IMR-90 (cell line): ENCODE measurements around the gene SLC22A5. TPM values are rescaled to one million over a fixed set of nuclear protein-coding genes. Genes with fewer than 3 reads are reported as not detected.
A peak's percentile ranks its signal among the peaks of the same experiment; 100 is the strongest.

Source experiments
- ATAC-seq: fragments of 200-7000 bp; cut with Tn5 transposase; 2 replicates; pipeline ENCODE4 v1.9.1; 2020; ENCODE audit warnings: low read depth, mild to moderate bottlenecking, moderate library complexity
- BruUV-seq: library from RNA; stranded (reverse); fragments of 400-500 nt; replicated peaks from 2 replicates; lab custom pipeline; 2021; lab: Mats Ljungman, UMichigan
- CTCF ChIA-PET: fragments of 300-600 bp; formaldehyde crosslinking; extraction: SDS; loops from one replicate; lab custom pipeline; 2021; ENCODE audit warnings: antibody characterized with exemption; lab: Yijun Ruan, JAX
- POLR2A ChIA-PET: fragments of 300-600 bp; sonication (Branson Sonifier 250); formaldehyde crosslinking; loops from one replicate; lab custom pipeline; 2022; ENCODE audit warnings: antibody characterized with exemption; ENCODE audit not compliant: unreplicated experiment; lab: Charles Lee
- DNase-seq: peaks from one replicate; pipeline ENCODE4 v3.0.0; 2013
- H2AFZ ChIP-seq: replicated peaks from 2 replicates; pipeline ENCODE3; 2013; ENCODE audit warnings: low read length, mild to moderate bottlenecking; ENCODE audit not compliant: poor library complexity
- H2AK5ac ChIP-seq: 2 replicates; pipeline ENCODE4 v1.6.1; 2013; ENCODE audit warnings: low read depth, low read length, inconsistent platforms
- H2AK9ac ChIP-seq: replicated peaks from 2 replicates; pipeline ENCODE3; 2013; ENCODE audit warnings: mild to moderate bottlenecking, low read depth, low read length, moderate library complexity; ENCODE audit not compliant: poor library complexity
- H2BK120ac ChIP-seq: 2 replicates; pipeline ENCODE4 v1.6.1; 2013; ENCODE audit warnings: low read depth, low read length, inconsistent platforms
- H2BK15ac ChIP-seq: 3 replicates; pipeline ENCODE4 v1.6.1; 2013; ENCODE audit warnings: low read depth, low read length, inconsistent platforms
- H2BK20ac ChIP-seq: 2 replicates; pipeline ENCODE4 v1.6.1; 2013; ENCODE audit warnings: low read depth, mild to moderate bottlenecking, inconsistent platforms, low read length, moderate library complexity
- H2BK5ac ChIP-seq: 2 replicates; pipeline ENCODE4 v1.6.1; 2013; ENCODE audit warnings: mild to moderate bottlenecking, low read depth, low read length, inconsistent platforms; ENCODE audit not compliant: poor library complexity, severe bottlenecking
- H3K14ac ChIP-seq: replicated peaks from 2 replicates; pipeline ENCODE4 v1.6.1; 2013; ENCODE audit warnings: low read depth, low read length, inconsistent platforms
- H3K18ac ChIP-seq: 2 replicates; pipeline ENCODE4 v1.6.1; 2013; ENCODE audit warnings: low read depth, low read length, control low read depth
- H3K23ac ChIP-seq: 2 replicates; pipeline ENCODE4 v1.6.1; 2013; ENCODE audit warnings: low read depth, low read length, inconsistent platforms
- H3K27ac ChIP-seq: 2 replicates; pipeline ENCODE4 v1.5.1; 2013; ENCODE audit warnings: mild to moderate bottlenecking, control low read depth, low read length; ENCODE audit not compliant: insufficient read depth
- H3K27me3 ChIP-seq: 2 replicates; pipeline ENCODE4 v1.6.1; 2013; ENCODE audit warnings: low read length; ENCODE audit not compliant: control insufficient read depth, insufficient read depth
- H3K36me3 ChIP-seq: 2 replicates; pipeline ENCODE4 v1.6.1; 2013; ENCODE audit warnings: low read length, mixed read lengths; ENCODE audit not compliant: control insufficient read depth, insufficient read depth
- H3K4ac ChIP-seq: 2 replicates; pipeline ENCODE4 v1.6.1; 2013; ENCODE audit warnings: low read depth, low read length, inconsistent platforms
- H3K4me1 ChIP-seq: 2 replicates; pipeline ENCODE4 v1.6.1; 2013; ENCODE audit warnings: low read length, mixed read lengths; ENCODE audit not compliant: control insufficient read depth, insufficient read depth
- H3K4me2 ChIP-seq: 2 replicates; pipeline ENCODE4 v1.6.1; 2013; ENCODE audit warnings: low read depth, mild to moderate bottlenecking, control low read depth, low read length, moderate library complexity
- H3K4me3 ChIP-seq: 2 replicates; pipeline ENCODE4 v1.5.1; 2013; ENCODE audit warnings: low read depth, mild to moderate bottlenecking, control low read depth, low read length, moderate library complexity; ENCODE audit not compliant: insufficient read depth
- H3K56ac ChIP-seq: 2 replicates; pipeline ENCODE4 v1.6.1; 2013; ENCODE audit warnings: low read length, inconsistent platforms; ENCODE audit not compliant: insufficient read depth; ENCODE audit errors: extremely low read depth
- H3K79me1 ChIP-seq, 2 experiments: 2 replicates each; pipeline ENCODE4 v1.6.1; 2013; ENCODE audit warnings: low read length in 2 of 2, inconsistent platforms in 1 of 2, low read depth in 1 of 2
- H3K9ac ChIP-seq: 2 replicates; pipeline ENCODE4 v1.6.1; 2013; ENCODE audit warnings: low read depth, low read length, control low read depth
- H3K9me1 ChIP-seq: 2 replicates; pipeline ENCODE4 v1.6.1; 2013; ENCODE audit warnings: low read length, inconsistent platforms; ENCODE audit not compliant: insufficient read depth
- H3K9me3 ChIP-seq: 2 replicates; pipeline ENCODE4 v1.6.1; 2013; ENCODE audit warnings: low read length; ENCODE audit not compliant: control insufficient read depth, insufficient read depth
- H4K20me1 ChIP-seq: 2 replicates; pipeline ENCODE4 v1.6.1; 2013; ENCODE audit warnings: low read length, inconsistent platforms; ENCODE audit not compliant: insufficient read depth
- H4K5ac ChIP-seq: 2 replicates; pipeline ENCODE4 v1.6.1; 2013; ENCODE audit warnings: mild to moderate bottlenecking, low read depth, low read length, control low read depth
- H4K8ac ChIP-seq, 2 experiments: 2 replicates each; pipeline ENCODE4 v1.6.1; 2013; ENCODE audit warnings: low read depth in 2 of 2, low read length in 2 of 2, control low read depth in 1 of 2, inconsistent platforms in 1 of 2
- H4K91ac ChIP-seq: 2 replicates; pipeline ENCODE4 v1.6.1; 2013; ENCODE audit warnings: low read depth, low read length, inconsistent platforms; ENCODE audit not compliant: insufficient read depth
- BHLHE40 ChIP-seq: fragments of 150-350 bp; IDR thresholded peaks from 2 replicates; pipeline ENCODE4 v1.6.1; 2016; ENCODE audit warnings: mild to moderate bottlenecking, low read depth, low read length
- CEBPB ChIP-seq: IDR thresholded peaks from 2 replicates; pipeline ENCODE4 v1.6.1; 2012; ENCODE audit warnings: low read depth, low read length, improper control_type of control experiment
- CHD1 ChIP-seq: IDR thresholded peaks from 2 replicates; pipeline ENCODE4 v1.6.1; 2012; ENCODE audit warnings: low read depth, low read length, improper control_type of control experiment
- FOS ChIP-seq: fragments of 150-350 bp; IDR thresholded peaks from 2 replicates; pipeline ENCODE4 v1.6.1; 2016; ENCODE audit warnings: low read depth, low read length
- MAFK ChIP-seq: IDR thresholded peaks from 2 replicates; pipeline ENCODE4 v1.6.1; 2012; ENCODE audit warnings: low read depth, low read length, improper control_type of control experiment
- MAZ ChIP-seq: IDR thresholded peaks from 2 replicates; pipeline ENCODE4 v1.6.1; 2012; ENCODE audit warnings: low read depth, mild to moderate bottlenecking, low read length, improper control_type of control experiment, moderate library complexity, borderline replicate concordance
- MXI1 ChIP-seq: IDR thresholded peaks from 2 replicates; pipeline ENCODE4 v1.6.1; 2012; ENCODE audit warnings: low read depth, mild to moderate bottlenecking, low read length, moderate library complexity, borderline replicate concordance
- POLR2A ChIP-seq: IDR thresholded peaks from 2 replicates; pipeline ENCODE4 v1.6.1; 2012; ENCODE audit warnings: mild to moderate bottlenecking, low read depth, low read length
- RAD21 ChIP-seq: IDR thresholded peaks from 2 replicates; pipeline ENCODE4 v1.6.1; 2012; ENCODE audit warnings: low read length, improper control_type of control experiment
- RCOR1 ChIP-seq: IDR thresholded peaks from 2 replicates; pipeline ENCODE4 v1.6.1; 2012; ENCODE audit warnings: mild to moderate bottlenecking, low read length, improper control_type of control experiment; ENCODE audit not compliant: insufficient replicate concordance
- RFX5 ChIP-seq: IDR thresholded peaks from 2 replicates; pipeline ENCODE4 v1.8.0; 2012; ENCODE audit warnings: low read depth, mild to moderate bottlenecking, low read length, moderate library complexity
- SMC3 ChIP-seq: fragments of 150-350 bp; IDR thresholded peaks from 2 replicates; pipeline ENCODE4 v1.6.1; 2016; ENCODE audit warnings: low read depth, mild to moderate bottlenecking, antibody characterized with exemption, low read length, moderate library complexity
- WGBS, 2 experiments: methylation state at CpG; one replicate each; pipeline versions ENCODE4 v1.1.5 to v1.1.7; 2013; ENCODE audit warnings: missing lambda C conversion rate in 2 of 2; ENCODE audit not compliant: insufficient read length in 1 of 2; ENCODE audit errors: extremely low coverage in 2 of 2; 5-methylcytosine and 5-hydroxymethylcytosine counted together
- dilution Hi-C: fragments of 300-500 bp; cut with HindIII; formaldehyde crosslinking; loops from one replicate; pipeline ENCODE4 v1.14.3; 2018; ENCODE audit warnings: low sequenced_read_pairs; ENCODE audit not compliant: unreplicated experiment
- in situ Hi-C: fragments of 300-500 bp; cut with MboI; formaldehyde crosslinking; loops from 3 replicates; pipeline ENCODE4 v1.14.3; 2019; ENCODE audit warnings: low sequenced_read_pairs, inconsistent platforms, mixed read lengths
- intact Hi-C: fragments of 100-400 bp; cut with micrococcal nuclease; formaldehyde crosslinking; loops from 2 replicates; pipeline ENCODE4 v1.10.0; 2022
- polyA plus RNA-seq, 3 experiments: library from polyadenylated mRNA; depleted of rRNA; stranded (reverse); fragments of >200 nt; gene quantifications; 2 replicates each; pipeline ENCODE4 v1.2.3, GENCODE V29; 2012; ENCODE audit warnings: low replicate concordance in 1 of 3
- total RNA-seq: library from RNA; depleted of rRNA; stranded (reverse); fragments of >200 nt; gene quantifications from 2 replicates; pipeline ENCODE4 v1.2.3, GENCODE V29; 2012
- TF ChIP-seq, protein P1 (sequence below): conservative IDR thresholded peaks from 2 replicates; pipeline ENCODE4 v1.5.1; 2012; ENCODE audit warnings: mild to moderate bottlenecking, low read depth, low read length, improper control_type of control experiment
- TF ChIP-seq, protein P2 (sequence below): fragments of 150-350 bp; IDR thresholded peaks from 2 replicates; pipeline ENCODE4 v1.6.1; 2016; ENCODE audit warnings: low read depth, mild to moderate bottlenecking, low read length, moderate library complexity, borderline replicate concordance
- TF ChIP-seq, protein P3 (sequence below): fragments of 150-350 bp; IDR thresholded peaks from 2 replicates; pipeline ENCODE4 v1.6.1; 2017; ENCODE audit warnings: mild to moderate bottlenecking, antibody characterized with exemption, low read length, low read depth

Gene SLC22A5
- total and polyA plus RNA-seq, 2 of the 4 experiments (the other 2 are of a cell fraction): 6.1 to 7.1 TPM

DNA sequence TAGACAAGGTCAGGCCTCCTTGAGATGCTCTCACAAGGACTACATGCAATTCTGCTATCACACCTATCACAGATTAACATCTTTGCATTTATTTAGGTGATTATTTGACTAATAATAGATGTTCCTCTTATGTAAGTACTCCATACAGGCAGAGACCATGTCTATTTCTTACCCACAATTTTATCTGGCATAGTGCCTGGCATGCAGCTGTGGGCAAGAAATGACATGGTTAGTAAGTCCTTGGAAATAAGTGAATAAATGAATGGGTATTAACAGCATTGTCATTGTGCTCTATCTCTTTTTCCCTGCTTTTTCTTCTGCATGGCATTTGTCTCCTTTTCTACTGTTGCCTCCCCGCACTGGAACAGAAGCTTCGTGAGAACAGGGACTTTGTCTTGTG, 49.4 kb downstream of the SLC22A5 start:
- no TSS peak for BruUV-seq
- ATAC-seq (no peak), DNase-seq (no peak)
- intact Hi-C loops (loop anchor here (1.0 to 2.0 kb wide), 3 partner anchors 32 to 82 kb away; partner anchors contain the start of gene IRF1), dilution Hi-C loops (no loop called here), in situ Hi-C loops (no loop called here)
- no peaks in the 10 kb centered on the region for H3K27me3 ChIP-seq
- H2BK20ac ChIP-seq: peak overlapping the region; percentile 52; the same call in 1 of the 2 replicates
- no peak overlapping the region; the same call in 1 of the 2 replicates for H4K91ac ChIP-seq
- peak overlapping the region; percentile 62; the same call in 1 of the 2 replicates for H2AK5ac ChIP-seq
- H3K4me1 ChIP-seq: peaks cover 24% of the 10 kb centered on the region
- H2AFZ ChIP-seq: no peak overlapping the region
- H4K20me1 ChIP-seq: no peaks in the 10 kb centered on the region
- no peaks in the 10 kb centered on the region for H3K9me3 ChIP-seq
- H2BK15ac ChIP-seq: no peak overlapping the region
- H3K4me3 ChIP-seq: no peak overlapping the region
- no peak overlapping the region for H3K18ac ChIP-seq
- ChIA-PET POLR2A (no interaction called here), CTCF (no interaction called here)
- H4K8ac ChIP-seq: no peak overlapping the region
- TF ChIP-seq RFX5: no peak
- TF ChIP-seq FOS: no peak
- TF ChIP-seq, protein P1, sequence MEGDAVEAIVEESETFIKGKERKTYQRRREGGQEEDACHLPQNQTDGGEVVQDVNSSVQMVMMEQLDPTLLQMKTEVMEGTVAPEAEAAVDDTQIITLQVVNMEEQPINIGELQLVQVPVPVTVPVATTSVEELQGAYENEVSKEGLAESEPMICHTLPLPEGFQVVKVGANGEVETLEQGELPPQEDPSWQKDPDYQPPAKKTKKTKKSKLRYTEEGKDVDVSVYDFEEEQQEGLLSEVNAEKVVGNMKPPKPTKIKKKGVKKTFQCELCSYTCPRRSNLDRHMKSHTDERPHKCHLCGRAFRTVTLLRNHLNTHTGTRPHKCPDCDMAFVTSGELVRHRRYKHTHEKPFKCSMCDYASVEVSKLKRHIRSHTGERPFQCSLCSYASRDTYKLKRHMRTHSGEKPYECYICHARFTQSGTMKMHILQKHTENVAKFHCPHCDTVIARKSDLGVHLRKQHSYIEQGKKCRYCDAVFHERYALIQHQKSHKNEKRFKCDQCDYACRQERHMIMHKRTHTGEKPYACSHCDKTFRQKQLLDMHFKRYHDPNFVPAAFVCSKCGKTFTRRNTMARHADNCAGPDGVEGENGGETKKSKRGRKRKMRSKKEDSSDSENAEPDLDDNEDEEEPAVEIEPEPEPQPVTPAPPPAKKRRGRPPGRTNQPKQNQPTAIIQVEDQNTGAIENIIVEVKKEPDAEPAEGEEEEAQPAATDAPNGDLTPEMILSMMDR: no peak
- TF ChIP-seq CEBPB: no peak
- no peak for TF ChIP-seq MAZ
- no peak for TF ChIP-seq RAD21
- TF ChIP-seq MXI1: no peak
- no peak for TF ChIP-seq BHLHE40
- no peak for TF ChIP-seq RCOR1
- TF ChIP-seq, protein P2, sequence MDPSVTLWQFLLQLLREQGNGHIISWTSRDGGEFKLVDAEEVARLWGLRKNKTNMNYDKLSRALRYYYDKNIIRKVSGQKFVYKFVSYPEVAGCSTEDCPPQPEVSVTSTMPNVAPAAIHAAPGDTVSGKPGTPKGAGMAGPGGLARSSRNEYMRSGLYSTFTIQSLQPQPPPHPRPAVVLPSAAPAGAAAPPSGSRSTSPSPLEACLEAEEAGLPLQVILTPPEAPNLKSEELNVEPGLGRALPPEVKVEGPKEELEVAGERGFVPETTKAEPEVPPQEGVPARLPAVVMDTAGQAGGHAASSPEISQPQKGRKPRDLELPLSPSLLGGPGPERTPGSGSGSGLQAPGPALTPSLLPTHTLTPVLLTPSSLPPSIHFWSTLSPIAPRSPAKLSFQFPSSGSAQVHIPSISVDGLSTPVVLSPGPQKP: no peak
- TF ChIP-seq CHD1: no peak
- no peak for TF ChIP-seq POLR2A
- TF ChIP-seq SMC3: no peak
- TF ChIP-seq MAFK: no peak
- TF ChIP-seq, protein P3, sequence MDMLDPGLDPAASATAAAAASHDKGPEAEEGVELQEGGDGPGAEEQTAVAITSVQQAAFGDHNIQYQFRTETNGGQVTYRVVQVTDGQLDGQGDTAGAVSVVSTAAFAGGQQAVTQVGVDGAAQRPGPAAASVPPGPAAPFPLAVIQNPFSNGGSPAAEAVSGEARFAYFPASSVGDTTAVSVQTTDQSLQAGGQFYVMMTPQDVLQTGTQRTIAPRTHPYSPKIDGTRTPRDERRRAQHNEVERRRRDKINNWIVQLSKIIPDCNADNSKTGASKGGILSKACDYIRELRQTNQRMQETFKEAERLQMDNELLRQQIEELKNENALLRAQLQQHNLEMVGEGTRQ: no peak
- H3K14ac ChIP-seq: no peak overlapping the region; the same call in 1 of the 2 replicates
- peaks cover 16% of the 10 kb centered on the region for H3K9me1 ChIP-seq
- H3K9ac ChIP-seq: no peak overlapping the region
- H3K4ac ChIP-seq: peak overlapping the region; percentile 53
- H3K36me3 ChIP-seq: peaks cover 2% of the 10 kb centered on the region; the same call in 1 of the 2 replicates
- H2BK5ac ChIP-seq: no peak overlapping the region
- H3K23ac ChIP-seq: no peak overlapping the region
- peak overlapping the region; percentile 28; the same call in 1 of the 2 replicates for H2BK120ac ChIP-seq
- no CpG with 5 or more reads among the region's 2 CpGs for WGBS, 2 experiments
- no peak overlapping the region for H3K27ac ChIP-seq
- H3K79me1 ChIP-seq: peaks cover 10 to 66% of the 10 kb centered on the region in 2 experiments; a peak in 2 of 4 replicates
- H3K4me2 ChIP-seq: no peak overlapping the region
- H2AK9ac ChIP-seq: no peak overlapping the region
- no peak overlapping the region for H4K5ac ChIP-seq
- H3K56ac ChIP-seq: no peak overlapping the region
